Measurements from ENCODE around the gene S100A14. TPM values are rescaled to one million over a fixed set of nuclear protein-coding genes. Genes with fewer than 3 reads are reported as not detected.

Gene S100A14
- polyA plus RNA-seq, 1 donor from 2014 or later = not detected

GRCh38 chr1:153630384-153630783, 14.3 kb upstream of the S100A14 start:
- no peak overlapping the region for H3K27ac Mint-ChIP-seq
- peaks cover 12 to 19% (median 17%) of the 10 kb centered on the region in 3 donors for H3K4me1 Mint-ChIP-seq
- H3K4me3 Mint-ChIP-seq = peak overlapping the region in 1 of 4 donors; percentile 23
- no peaks in the 10 kb centered on the region for H3K9me3 Mint-ChIP-seq
- H3K27me3 Mint-ChIP-seq = peaks cover 7% of the 10 kb centered on the region
- peaks cover 1% of the 10 kb centered on the region for H3K36me3 Mint-ChIP-seq

- Mint-ChIP-seq H3K27me3 (peaks cover 7% of the 10 kb centered on the region), H3K9me3 (no peaks in the 10 kb centered on the region), H3K4me3 (peak overlapping the region in 1 of 4 donors; percentile 23), H3K36me3 (peaks cover 1% of the 10 kb centered on the region), H3K4me1 (peaks cover 11 to 19% (median 17%) of the 10 kb centered on the region in 3 donors), H3K27ac (no peak overlapping the region)
Measured at GRCh38 chr1:153629971-153630370, 13.8 kb upstream of the S100A14 start.

- Mint-ChIP-seq H3K9me3 (no peaks in the 10 kb centered on the region), H3K36me3 (peaks cover 1% of the 10 kb centered on the region), H3K27me3 (peaks cover 7% of the 10 kb centered on the region), H3K27ac (peak overlapping the region in 1 of 3 donors; percentile 63), H3K4me1 (peaks cover 9 to 18% (median 17%) of the 10 kb centered on the region in 3 donors), H3K4me3 (no peak overlapping the region)
Measured at GRCh38 chr1:153629343-153629665, 13.2 kb upstream of the S100A14 start.

- H3K4me3 Mint-ChIP-seq = peak overlapping the region in 1 of 4 donors; percentile 17
- peaks cover 2% of the 10 kb centered on the region for H3K36me3 Mint-ChIP-seq
- H3K27ac Mint-ChIP-seq = peak overlapping the region in 1 of 3 donors; percentile 43
- H3K4me1 Mint-ChIP-seq = peaks cover 9 to 23% (median 14%) of the 10 kb centered on the region in 3 donors
- H3K9me3 Mint-ChIP-seq = no peaks in the 10 kb centered on the region
- peaks cover 7% of the 10 kb centered on the region for H3K27me3 Mint-ChIP-seq
Measured at GRCh38 chr1:153628638-153629342, 12.7 kb upstream of the S100A14 start.

GRCh38 chr1:153627715-153628626, 11.8 kb upstream of the S100A14 start, which contains the start of gene S100A1:
TSS of gene S100A1 (plus strand) at chr1:153628434. CDS start at chr1:153630522, 2,088 bp downstream.
- Mint-ChIP-seq H3K27ac (peak within 1 kb of the TSS in 2 of 3 donors; percentile 39 to 43), H3K4me3 (peak within 1 kb of the TSS in 3 of 4 donors; percentile 17 to 68 (median 60)), H3K27me3 (peaks cover 7% of the 10 kb centered on the region), H3K4me1 (peaks cover 5 to 27% (median 10%) of the 10 kb centered on the region in 3 donors), H3K36me3 (peaks cover 2% of the 10 kb centered on the region), H3K9me3 (no peaks in the 10 kb centered on the region)

- Mint-ChIP-seq H3K9me3 (no peaks in the 10 kb centered on the region), H3K4me1 (peaks cover 7 to 27% (median 12%) of the 10 kb centered on the region in 3 donors), H3K4me3 (peak within 1 kb of the TSS in 3 of 4 donors; percentile 58 to 68 (median 60)), H3K27me3 (peaks cover 7% of the 10 kb centered on the region), H3K27ac (peak within 1 kb of the TSS in 1 of 3 donors; percentile 39), H3K36me3 (peaks cover 2% of the 10 kb centered on the region)
Measured at GRCh38 chr1:153626904-153627714, 11.0 kb upstream of the S100A14 start, which contains the start of gene S100A13. TSS of gene S100A13 (minus strand) at chr1:153627505. CDS start at chr1:153626472, 1,033 bp downstream.

- peak overlapping the region in 1 of 4 donors; percentile 68 for H3K4me3 Mint-ChIP-seq
- no peaks in the 10 kb centered on the region for H3K9me3 Mint-ChIP-seq
- H3K27me3 Mint-ChIP-seq = peaks cover 7% of the 10 kb centered on the region
- peaks cover 2% of the 10 kb centered on the region for H3K36me3 Mint-ChIP-seq
- H3K27ac Mint-ChIP-seq = no peak overlapping the region
- H3K4me1 Mint-ChIP-seq = peaks cover 7 to 27% (median 12%) of the 10 kb centered on the region in 3 donors
Measured at GRCh38 chr1:153626477-153626903, 10.4 kb upstream of the S100A14 start.

GRCh38 chr1:153624965-153625611, 9.0 kb upstream of the S100A14 start:
- peaks cover 7 to 22% (median 11%) of the 10 kb centered on the region in 3 donors for H3K4me1 Mint-ChIP-seq
- no peak overlapping the region for H3K4me3 Mint-ChIP-seq
- H3K27me3 Mint-ChIP-seq = peaks cover 7% of the 10 kb centered on the region
- H3K9me3 Mint-ChIP-seq = no peaks in the 10 kb centered on the region
- H3K27ac Mint-ChIP-seq = peak overlapping the region in 1 of 3 donors; percentile 20
- H3K36me3 Mint-ChIP-seq = peaks cover 2% of the 10 kb centered on the region

GRCh38 chr1:153623101-153623500, 7.0 kb upstream of the S100A14 start:
- Mint-ChIP-seq H3K36me3 (peaks cover 3% of the 10 kb centered on the region), H3K4me1 (peaks cover 7 to 22% (median 8%) of the 10 kb centered on the region in 3 donors), H3K4me3 (no peak overlapping the region), H3K27ac (peak overlapping the region in 1 of 3 donors; percentile 13), H3K9me3 (no peaks in the 10 kb centered on the region), H3K27me3 (peaks cover 7% of the 10 kb centered on the region)

GRCh38 chr1:153619171-153619570, 3.0 kb upstream of the S100A14 start:
- Mint-ChIP-seq H3K4me3 (no peak overlapping the region), H3K9me3 (peaks cover 0 to 2% (median 0%) of the 10 kb centered on the region in 3 donors), H3K36me3 (peaks cover 3% of the 10 kb centered on the region), H3K4me1 (peaks cover 6 to 13% (median 9%) of the 10 kb centered on the region in 3 donors), H3K27me3 (no peaks in the 10 kb centered on the region), H3K27ac (no peak overlapping the region)

- H3K27ac Mint-ChIP-seq = no peak overlapping the region
- peaks cover 0 to 2% (median 0%) of the 10 kb centered on the region in 3 donors for H3K9me3 Mint-ChIP-seq
- H3K4me3 Mint-ChIP-seq = no peak overlapping the region
- H3K4me1 Mint-ChIP-seq = peaks cover 0 to 6% (median 5%) of the 10 kb centered on the region in 3 donors
- H3K27me3 Mint-ChIP-seq = no peaks in the 10 kb centered on the region
- peaks cover 1% of the 10 kb centered on the region for H3K36me3 Mint-ChIP-seq
Measured at GRCh38 chr1:153617663-153618062, 1.5 kb upstream of the S100A14 start.

GRCh38 chr1:153616917-153617311, 789 bp upstream of the S100A14 start:
- peak overlapping the region in 1 of 3 donors; percentile 67 for H3K27ac Mint-ChIP-seq
- H3K4me3 Mint-ChIP-seq = no peak overlapping the region
- H3K4me1 Mint-ChIP-seq = peaks cover 0 to 6% (median 4%) of the 10 kb centered on the region in 3 donors
- peaks cover 2% of the 10 kb centered on the region for H3K27me3 Mint-ChIP-seq
- peaks cover 1% of the 10 kb centered on the region for H3K36me3 Mint-ChIP-seq
- peaks cover 0 to 2% (median 0%) of the 10 kb centered on the region in 3 donors for H3K9me3 Mint-ChIP-seq

- Mint-ChIP-seq H3K27me3 (peaks cover 2% of the 10 kb centered on the region), H3K27ac (no peak overlapping the region), H3K4me1 (peaks cover 0 to 6% (median 4%) of the 10 kb centered on the region in 3 donors), H3K4me3 (no peak overlapping the region), H3K36me3 (peaks cover 1% of the 10 kb centered on the region), H3K9me3 (peaks cover 0 to 2% (median 0%) of the 10 kb centered on the region in 3 donors)
Measured at GRCh38 chr1:153615406-153615805, 719 bp downstream of the S100A14 start.

- H3K4me1 Mint-ChIP-seq = peaks cover 0 to 6% (median 4%) of the 10 kb centered on the region in 3 donors
- peaks cover 0 to 2% (median 0%) of the 10 kb centered on the region in 3 donors for H3K9me3 Mint-ChIP-seq
- H3K4me3 Mint-ChIP-seq = no peak overlapping the region
- H3K27ac Mint-ChIP-seq = no peak overlapping the region
- H3K27me3 Mint-ChIP-seq = peaks cover 2% of the 10 kb centered on the region
- peaks cover 1% of the 10 kb centered on the region for H3K36me3 Mint-ChIP-seq
Measured at GRCh38 chr1:153614906-153615305, 1.2 kb downstream of the S100A14 start.

Measured in IgD-negative memory B cell (primary cell).